Measurements from ENCODE around the gene PNMT. TPM values are rescaled to one million over a fixed set of nuclear protein-coding genes. Genes with fewer than 3 reads are reported as not detected.

PNMT gene
- total RNA-seq, 1 experiment from 2014 or later = 0.17 TPM

DNA sequence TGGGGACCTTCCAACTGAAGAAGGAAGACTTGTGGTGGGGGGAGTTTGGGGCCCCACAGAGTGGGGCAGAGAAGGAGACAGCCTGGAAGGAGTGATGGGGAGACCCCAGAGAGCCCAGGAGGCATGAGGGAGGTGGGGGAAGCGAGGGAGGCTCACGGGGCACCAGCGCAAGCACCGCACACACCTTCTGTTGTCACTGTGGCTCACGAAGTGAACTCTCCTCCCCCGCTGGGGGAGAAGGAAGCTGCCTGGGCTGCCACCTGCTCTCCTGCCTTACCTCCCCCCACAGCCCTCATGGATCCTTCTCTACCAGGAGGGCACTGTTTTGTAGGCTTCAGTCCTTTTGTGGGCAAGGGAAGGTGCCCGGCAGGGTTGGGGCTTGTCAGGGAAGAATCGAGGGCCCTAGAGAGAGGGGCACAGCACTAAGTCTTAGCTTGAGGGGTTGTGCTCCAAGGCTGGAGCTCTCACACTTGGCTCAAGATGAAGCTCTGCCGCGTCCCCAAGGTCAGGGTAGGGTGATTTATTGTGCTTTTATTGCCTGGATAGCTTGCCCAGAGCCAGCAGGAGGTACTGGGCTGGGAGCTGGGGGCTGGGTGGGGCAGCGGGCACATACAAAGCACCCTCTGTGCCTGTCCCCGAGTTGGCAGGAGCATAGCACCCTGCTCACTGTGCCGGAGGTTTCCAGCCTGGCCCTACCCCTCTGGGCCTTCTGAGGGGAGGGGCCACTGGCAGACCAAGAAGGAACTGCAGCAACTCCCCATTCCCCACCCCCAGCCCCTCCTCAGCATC, 35.9 kb upstream of the PNMT start:
- DNase-seq (ENCODE audit: low read depth) = no peak

DNA sequence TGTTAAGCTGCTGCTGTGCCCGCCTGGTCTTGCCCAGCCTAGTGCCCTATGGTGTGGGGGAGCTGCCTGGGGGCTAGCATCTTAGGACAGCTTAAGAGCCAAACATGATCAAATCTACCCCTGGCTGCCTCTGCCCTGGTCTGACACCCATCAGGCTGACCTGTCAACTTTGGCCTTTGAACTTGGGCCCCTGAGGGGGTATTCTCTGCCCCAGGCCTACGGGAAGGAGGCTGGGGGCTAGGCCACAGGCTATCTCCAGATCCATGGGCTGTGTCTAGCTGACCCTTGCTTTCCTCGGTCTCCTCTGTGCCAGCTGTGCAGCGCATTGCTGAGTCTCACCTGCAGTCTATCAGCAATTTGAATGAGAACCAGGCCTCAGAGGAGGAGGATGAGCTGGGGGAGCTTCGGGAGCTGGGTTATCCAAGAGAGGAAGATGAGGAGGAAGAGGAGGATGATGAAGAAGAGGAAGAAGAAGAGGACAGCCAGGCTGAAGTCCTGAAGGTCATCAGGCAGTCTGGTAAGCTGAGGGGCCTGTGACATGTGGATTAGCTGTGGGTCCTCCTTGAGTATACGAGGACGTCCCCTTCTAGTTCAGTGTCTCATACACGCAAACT, 34.6 kb upstream of the PNMT start:
- DNase-seq (ENCODE audit: low read depth) = no peak

DNA sequence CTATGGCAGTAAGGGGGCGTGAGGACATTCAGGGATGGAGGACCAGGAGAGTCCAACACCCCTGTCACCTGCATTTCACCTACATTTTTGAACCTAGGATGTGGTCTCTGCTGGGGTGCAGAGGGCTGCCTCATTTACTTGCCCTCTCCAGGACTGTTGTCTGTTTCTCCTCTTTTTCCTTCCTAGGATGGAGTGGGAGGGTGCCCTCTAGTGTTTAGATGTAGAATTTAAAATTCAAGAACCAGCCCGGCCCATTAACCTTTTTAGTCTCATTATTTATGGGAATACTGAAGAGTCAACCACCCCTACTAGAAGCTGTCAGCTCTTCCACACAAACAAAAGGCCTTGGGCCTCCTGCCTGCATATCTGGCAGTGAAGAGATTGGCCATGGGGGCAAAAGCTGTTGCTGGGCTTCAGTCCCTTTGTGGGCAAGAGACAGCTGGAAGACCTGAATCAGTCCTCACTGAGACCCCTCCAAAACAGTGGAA, 33.8 kb upstream of the PNMT start:
- DNase-seq (ENCODE audit: low read depth) = peak; percentile 51

- DNase-seq (ENCODE audit: low read depth) = no peak
These were observed 32.6 kb upstream of the PNMT start for GRCh38 chr17:39635614-39636176.

DNA sequence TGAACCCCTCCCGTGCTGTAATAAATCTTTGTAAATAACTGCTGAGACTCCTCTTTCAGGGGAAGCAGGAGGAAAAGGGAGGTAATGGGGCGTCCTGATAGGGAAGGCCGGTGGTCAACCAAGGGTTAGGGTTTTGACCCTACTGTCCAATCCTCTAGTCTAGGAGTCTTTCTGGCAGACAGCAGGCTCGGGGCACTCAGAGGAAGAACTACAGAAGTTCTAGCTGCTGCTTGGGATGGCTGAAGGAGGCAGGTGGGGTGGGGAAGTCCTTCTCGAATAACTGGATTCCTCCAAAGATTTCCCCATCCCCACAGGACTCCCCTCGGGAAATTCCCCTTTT, 31.7 kb upstream of the PNMT start:
- DNase-seq (ENCODE audit: low read depth) = no peak

GRCh38 chr17:39636927-39637736, 31.1 kb upstream of the PNMT start, which contains the start of gene STARD3:
Gene STARD3, plus strand, starts transcription at chr17:39637144. Its CDS starts 16,388 bp downstream, at chr17:39653532.
- peak; percentile 77 for DNase-seq (ENCODE audit: low read depth)

DNA sequence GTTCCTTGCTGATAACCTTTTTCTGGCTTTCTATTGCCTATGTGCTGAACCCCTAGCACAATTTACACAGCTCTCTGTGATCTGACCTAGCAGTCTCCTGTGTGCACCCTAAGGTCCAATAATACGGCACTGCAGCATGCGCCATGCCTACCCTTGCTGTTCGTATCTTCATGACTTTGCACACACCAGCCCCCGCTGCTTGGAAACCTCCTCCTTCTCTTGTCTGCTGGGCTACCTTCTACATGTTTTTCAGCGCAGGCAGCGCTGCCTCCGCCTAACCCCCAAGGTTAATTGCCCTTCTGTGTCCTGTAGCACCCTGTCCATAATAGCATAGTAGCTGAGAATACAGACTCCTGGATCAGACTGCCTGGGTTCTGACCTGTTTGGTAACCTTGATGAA, 29.9 kb upstream of the PNMT start:
- no peak for DNase-seq (ENCODE audit: low read depth)

DNA sequence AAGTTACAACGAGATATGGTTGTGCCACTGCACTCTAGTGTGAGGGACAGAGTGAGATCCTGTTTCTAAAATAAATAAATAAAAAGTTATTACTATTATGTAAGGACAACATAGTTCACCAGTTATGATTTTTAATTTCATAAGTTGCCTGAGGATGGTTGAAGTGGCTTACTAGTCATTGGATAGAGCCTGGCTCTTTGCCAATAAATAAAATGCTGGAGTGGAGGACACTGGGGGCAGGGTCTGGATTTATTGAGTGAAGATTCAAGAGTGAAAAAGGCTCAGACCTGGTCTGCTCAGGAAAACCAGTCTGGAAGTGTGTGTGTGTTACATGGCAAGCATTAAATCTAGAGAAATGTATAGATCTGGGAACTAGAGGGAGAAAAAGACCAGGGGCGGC, 29.2 kb upstream of the PNMT start:
- DNase-seq (ENCODE audit: low read depth) = no peak

GRCh38 chr17:39639566-39640458, 28.4 kb upstream of the PNMT start:
- no peak for DNase-seq (ENCODE audit: low read depth)

GRCh38 chr17:39640591-39641031, 27.6 kb upstream of the PNMT start:
- no peak for DNase-seq (ENCODE audit: low read depth)

DNA sequence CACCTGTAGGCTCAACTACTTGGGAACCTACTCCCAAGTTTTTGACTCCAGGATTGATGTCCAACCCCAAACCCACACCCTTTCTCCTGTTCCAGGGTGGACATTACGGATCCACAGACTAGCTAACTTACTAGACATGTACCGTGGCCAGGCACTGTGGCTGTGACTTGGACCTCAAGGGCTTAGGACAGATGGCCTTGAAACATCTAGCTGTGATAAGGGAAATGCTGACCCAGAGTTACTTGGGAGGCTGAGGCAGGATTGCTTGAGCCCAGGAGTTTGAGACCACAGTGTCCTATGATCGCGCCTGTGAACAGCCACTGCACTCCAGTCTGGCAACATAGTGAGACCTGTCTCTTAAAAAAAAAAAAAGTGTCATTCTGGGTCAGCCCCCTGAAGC, 27.2 kb upstream of the PNMT start:
- no peak for DNase-seq (ENCODE audit: low read depth)

- DNase-seq (ENCODE audit: low read depth) = no peak
These were observed 26.4 kb upstream of the PNMT start for GRCh38 chr17:39641883-39642282.

DNA sequence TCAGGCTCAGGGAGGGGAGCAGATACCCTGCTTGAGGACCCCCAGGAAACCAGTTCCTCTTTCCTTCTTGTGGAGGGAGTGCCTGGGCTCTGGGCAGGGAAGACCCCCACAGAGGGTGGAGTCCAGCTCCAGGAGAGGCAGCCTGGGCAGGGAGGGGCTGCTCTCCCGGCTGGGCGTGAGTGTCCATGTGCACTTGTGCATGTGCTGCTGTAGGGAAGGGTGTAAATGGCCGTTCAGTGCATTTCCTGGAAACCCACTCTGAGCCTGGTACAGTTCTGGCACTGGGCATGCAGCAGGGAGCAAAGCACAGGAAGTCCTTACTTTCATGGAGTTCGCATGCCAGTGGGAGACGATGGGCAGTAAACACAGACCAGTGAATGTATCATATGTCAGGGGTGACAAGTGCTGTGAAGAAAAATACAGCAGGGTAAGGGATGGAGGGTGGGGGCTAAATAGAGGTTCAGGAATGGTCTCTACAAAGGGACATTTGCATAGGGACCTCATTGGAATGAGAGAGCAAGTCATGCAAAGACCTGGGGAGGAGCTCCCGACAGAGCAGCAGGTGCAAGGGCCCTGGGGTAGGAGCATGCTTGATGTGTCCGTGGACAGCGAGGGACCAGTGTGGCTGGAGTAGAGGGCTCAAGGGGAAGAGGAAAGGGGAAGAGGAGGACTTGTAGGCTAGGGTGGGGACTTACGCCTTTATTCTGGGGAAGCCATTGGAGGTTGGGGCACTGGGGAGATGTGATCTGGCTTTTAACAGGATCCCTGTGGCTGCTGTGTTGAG, 25.8 kb upstream of the PNMT start:
- no peak for DNase-seq (ENCODE audit: low read depth)

- peak; percentile 69 for DNase-seq (ENCODE audit: low read depth)
These were observed 25.0 kb upstream of the PNMT start for GRCh38 chr17:39643271-39643670.

- DNase-seq (ENCODE audit: low read depth) = no peak
These were observed 21.0 kb upstream of the PNMT start for GRCh38 chr17:39647256-39647655.

GRCh38 chr17:39648616-39649366, 19.5 kb upstream of the PNMT start:
- no peak for DNase-seq (ENCODE audit: low read depth)

DNA sequence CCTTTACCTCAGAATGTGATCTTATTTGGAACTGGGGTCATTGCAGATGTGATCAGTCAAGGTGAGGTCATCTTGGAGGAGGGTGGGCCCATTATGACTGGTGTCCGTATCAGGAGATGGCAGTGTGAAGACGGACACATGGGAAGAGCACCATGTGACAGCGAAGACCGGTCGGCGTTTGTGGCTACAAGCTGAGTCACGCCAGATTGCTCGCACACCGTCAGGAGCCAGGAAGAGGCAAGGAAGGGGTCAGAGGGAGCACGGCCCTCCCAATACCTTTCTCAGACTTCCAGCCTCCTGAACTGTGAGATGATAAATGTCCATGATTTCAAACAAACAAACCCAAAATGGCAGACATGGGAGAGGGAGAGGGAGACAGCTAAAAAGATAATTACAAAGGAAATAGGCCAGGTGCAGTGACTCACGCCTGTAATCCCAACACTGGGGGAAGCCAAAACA, 18.1 kb upstream of the PNMT start:
- no peak for DNase-seq (ENCODE audit: low read depth)

GRCh38 chr17:39651923-39652586, 16.2 kb upstream of the PNMT start:
- no peak for DNase-seq (ENCODE audit: low read depth)
